SK-N-SH (cell line): ENCODE data around the gene CEACAM19. TPM values are rescaled to one million over a fixed set of nuclear protein-coding genes. Genes with fewer than 3 reads are reported as not detected.

Experiments used
- CTCF ChIA-PET: fragments of 300-600, 350-600 bp; formaldehyde crosslinking; extraction: SDS; loops from one replicate; lab custom pipeline; 2021; lab: Yijun Ruan, JAX
- POLR2A ChIA-PET: fragments of 350-600 bp; sonication (Branson Sonifier 250); formaldehyde crosslinking; extraction: SDS; loops from one replicate; lab custom pipeline; 2020; ENCODE audit warnings: antibody characterized with exemption, inconsistent platforms; lab: Yijun Ruan, JAX
- DNase-seq: peaks from one replicate; pipeline ENCODE4 v3.0.0; 2012
- H2AFZ ChIP-seq: fragments of 200-600 bp; sonication (generic); 2 replicates; pipeline ENCODE4 v1.8.1; 2016; ENCODE audit warnings: antibody characterized with exemption, mild to moderate bottlenecking, low read depth
- H3F3A ChIP-seq: fragments of 200-600 bp; sonication (generic); replicated peaks from 2 replicates; pipeline ENCODE3; 2016; ENCODE audit warnings: antibody characterized with exemption, mild to moderate bottlenecking; ENCODE audit not compliant: insufficient read depth
- H3K27ac ChIP-seq, 2 experiments: fragments of 200-500 bp in 1 of 2; fragments of 200-600 bp in 1 of 2; sonication (Bioruptor generic) in 1 of 2; sonication (generic), shearing (Covaris generic) in 1 of 2; 2 replicates each; pipeline versions ENCODE4 v1.5.1 to v1.6.1; 2014 to 2016; ENCODE audit warnings: low read depth in 2 of 2, inconsistent platforms in 1 of 2, low read length in 1 of 2, mild to moderate bottlenecking in 1 of 2, mixed read lengths in 1 of 2
- H3K27me3 ChIP-seq: fragments of 200-600 bp; sonication (generic), shearing (Covaris generic); 2 replicates; pipeline ENCODE4 v1.6.1; 2016; ENCODE audit warnings: mixed run types; ENCODE audit not compliant: insufficient read depth
- H3K36me3 ChIP-seq, 2 experiments: fragments of 200-500 bp in 1 of 2; fragments of 200-600 bp in 1 of 2; sonication (Bioruptor generic) in 1 of 2; sonication (generic) in 1 of 2; replicated peaks in 1 of 2; 2 replicates each; pipeline versions ENCODE3 to v1.5.1; 2014 to 2016; ENCODE audit warnings: low read length in 1 of 2, mild to moderate bottlenecking in 1 of 2; ENCODE audit not compliant: insufficient read depth in 2 of 2, control insufficient read depth in 1 of 2
- H3K4me1 ChIP-seq, 2 experiments: fragments of 200-500 bp in 1 of 2; fragments of 200-600 bp in 1 of 2; sonication (Bioruptor generic) in 1 of 2; sonication (generic), shearing (Covaris generic) in 1 of 2; 2 replicates each; pipeline versions ENCODE4 v1.5.1 to v1.6.1; 2014 to 2016; ENCODE audit warnings: low read depth in 1 of 2, low read length in 1 of 2, mixed run types in 1 of 2; ENCODE audit not compliant: insufficient read depth in 2 of 2, control insufficient read depth in 1 of 2
- H3K4me2 ChIP-seq: fragments of 200-600 bp; sonication (generic), shearing (Covaris generic); 2 replicates; pipeline ENCODE4 v1.6.1; 2017; ENCODE audit warnings: mixed run types
- H3K4me3 ChIP-seq, 2 experiments: fragments of 200-500 bp in 1 of 2; fragments of 200-600 bp in 1 of 2; sonication (Bioruptor generic) in 1 of 2; sonication (generic), shearing (Covaris generic) in 1 of 2; 2 replicates each; pipeline versions ENCODE4 v1.5.1 to v1.8.1; 2014 to 2016; ENCODE audit warnings: low read depth in 2 of 2, inconsistent platforms in 1 of 2, low read length in 1 of 2, mild to moderate bottlenecking in 1 of 2, mixed read lengths in 1 of 2, moderate library complexity in 1 of 2
- H3K79me2 ChIP-seq: fragments of 200-600 bp; sonication (generic); 2 replicates; pipeline ENCODE4 v1.8.1; 2017; ENCODE audit warnings: mild to moderate bottlenecking; ENCODE audit not compliant: insufficient read depth
- H3K9ac ChIP-seq: fragments of 200-600 bp; sonication (generic); 2 replicates; pipeline ENCODE4 v1.6.1; 2017; ENCODE audit warnings: mixed run types
- H3K9me2 ChIP-seq: fragments of 200-600 bp; sonication (generic); 2 replicates; pipeline ENCODE4 v1.6.1; 2017; ENCODE audit warnings: mixed run types
- H3K9me3 ChIP-seq: fragments of 200-600 bp; sonication (generic); 2 replicates; pipeline ENCODE4 v1.6.1; 2017; ENCODE audit warnings: mixed run types, mild to moderate bottlenecking, moderate library complexity
- H4K20me1 ChIP-seq: fragments of 200-600 bp; sonication (generic); 2 replicates; pipeline ENCODE4 v1.6.1; 2017; ENCODE audit warnings: mild to moderate bottlenecking, mixed run types; ENCODE audit not compliant: insufficient read depth
- EP300 ChIP-seq, 2 experiments: IDR thresholded peaks; 2 replicates each; pipeline versions ENCODE4 v1.4.0 to v1.6.1; 2012; ENCODE audit warnings: borderline replicate concordance in 1 of 2, low read depth in 1 of 2, low read length in 1 of 2
- EZH2phosphoT487 ChIP-seq: fragments of 200-600 bp; sonication (generic); IDR thresholded peaks from 2 replicates; pipeline ENCODE4 v1.6.1; 2017; ENCODE audit warnings: low read depth, mixed run types, mild to moderate bottlenecking, antibody characterized with exemption, moderate library complexity, borderline replicate concordance
- FOSL2 ChIP-seq: IDR thresholded peaks from 2 replicates; pipeline ENCODE4 v1.4.0; 2012; ENCODE audit warnings: low read depth, mild to moderate bottlenecking, moderate library complexity, borderline replicate concordance
- FOXM1 ChIP-seq: IDR thresholded peaks from 2 replicates; pipeline ENCODE4 v1.4.0; 2012; ENCODE audit warnings: low read depth, mild to moderate bottlenecking
- GABPA ChIP-seq: IDR thresholded peaks from 2 replicates; pipeline ENCODE4 v1.4.0; 2012; ENCODE audit warnings: low read depth, mild to moderate bottlenecking
- JUND ChIP-seq: IDR thresholded peaks from 2 replicates; pipeline ENCODE4 v1.4.0; 2012
- MAX ChIP-seq: IDR thresholded peaks from 2 replicates; pipeline ENCODE4 v1.4.0; 2012; ENCODE audit warnings: low read depth
- NFIC ChIP-seq: IDR thresholded peaks from 2 replicates; pipeline ENCODE4 v1.4.0; 2012; ENCODE audit warnings: borderline replicate concordance
- NRF1 ChIP-seq: IDR thresholded peaks from 2 replicates; pipeline ENCODE4 v1.6.1; 2012; ENCODE audit warnings: low read depth, mild to moderate bottlenecking, low read length
- PBX3 ChIP-seq: IDR thresholded peaks from 2 replicates; pipeline ENCODE4; 2012
- POLR2AphosphoS5 ChIP-seq: IDR thresholded peaks from 2 replicates; pipeline ENCODE4 v1.6.1; 2012; ENCODE audit warnings: low read depth, low read length
- RAD21 ChIP-seq: IDR thresholded peaks from 2 replicates; pipeline ENCODE4 v1.6.1; 2012; ENCODE audit warnings: mild to moderate bottlenecking, low read length
- SIN3A ChIP-seq: IDR thresholded peaks from 2 replicates; pipeline ENCODE4 v1.6.1; 2012; ENCODE audit warnings: low read depth, mild to moderate bottlenecking, low read length, moderate library complexity, borderline replicate concordance
- SMC3 ChIP-seq: IDR thresholded peaks from 2 replicates; pipeline ENCODE4 v1.6.1; 2012; ENCODE audit warnings: low read depth, low read length, improper control_type of control experiment
- USF1 ChIP-seq: IDR thresholded peaks from 2 replicates; pipeline ENCODE4 v1.4.0; 2012; ENCODE audit warnings: low read depth, borderline replicate concordance
- WGBS: methylation state at CpG from one replicate; pipeline ENCODE4 v1.1.6; 2017; ENCODE audit warnings: low lambda C conversion rate; 5-methylcytosine and 5-hydroxymethylcytosine counted together
- polyA plus RNA-seq, 3 experiments: library from polyadenylated mRNA; depleted of rRNA; stranded (reverse); fragments of >200 nt; gene quantifications; 2 replicates each; pipeline ENCODE4 v1.2.3, GENCODE V29; 2012

CEACAM19 gene
- polyA plus RNA-seq, 1 of the 3 experiments (the other 2 are of a cell fraction) = 2.0 TPM

- H3K4me2 ChIP-seq = no peak overlapping the region
- H3K9me2 ChIP-seq = no peaks in the 10 kb centered on the region
- WGBS = 89% methylated on average over 7 of the region's 7 CpGs
- no peaks in the 10 kb centered on the region for H4K20me1 ChIP-seq
- ChIA-PET CTCF (interaction anchor here (0.7 to 12.3 kb wide), 7 partner anchors 27 to 122 kb away, joined by 3 to 148 read pairs (median 4); no protein-coding TSS in a partner anchor), POLR2A (interaction anchor here (0.6 kb wide), 1 partner anchor 301 kb away, joined by 3 read pairs; no protein-coding TSS in a partner anchor)
- H3K4me1 ChIP-seq = no peaks in the 10 kb centered on the region
- no peaks in the 10 kb centered on the region; the same call in 1 of the 2 replicates for H3K79me2 ChIP-seq
- no peak overlapping the region for H3K9ac ChIP-seq
- H3K27ac ChIP-seq = no peak overlapping the region
- no peaks in the 10 kb centered on the region for H3K27me3 ChIP-seq
- no peak for DNase-seq
- peaks cover 35 to 40% of the 10 kb centered on the region in 2 experiments for H3K36me3 ChIP-seq
- H2AFZ ChIP-seq = no peak overlapping the region
- TF ChIP-seq FOSL2 = no peak
- TF ChIP-seq MAX = no peak
- no peak for TF ChIP-seq POLR2AphosphoS5
- TF ChIP-seq NFIC = no peak
- no peak for TF ChIP-seq SMC3
- TF ChIP-seq JUND = no peak
- TF ChIP-seq FOXM1 = no peak
- no peak for TF ChIP-seq EZH2phosphoT487
- no peak for TF ChIP-seq SIN3A
- no peak for TF ChIP-seq RAD21
- TF ChIP-seq NRF1 = no peak
- no peak for TF ChIP-seq EP300 (IDR thresholded peaks at IDR 0.05; ENCODE audit: borderline replicate concordance in 1 of 2, low read depth in 1 of 2, low read length in 1 of 2)
- TF ChIP-seq PBX3 = no peak
- peaks cover 30% of the 10 kb centered on the region for H3F3A ChIP-seq
- no peaks in the 10 kb centered on the region for H3K9me3 ChIP-seq
- no peak overlapping the region for H3K4me3 ChIP-seq
Measured at GRCh38 chr19:44661904-44662303, 9.4 kb upstream of the CEACAM19 start.

- no peak overlapping the region for H3K27ac ChIP-seq
- DNase-seq = no peak
- no peaks in the 10 kb centered on the region for H3K9me3 ChIP-seq
Measured at GRCh38 chr19:44662691-44663385, 8.4 kb upstream of the CEACAM19 start.

More at GRCh38 chr19:44662691-44663385, 8.4 kb upstream of the CEACAM19 start:
- H3F3A ChIP-seq = peaks cover 25% of the 10 kb centered on the region
- H2AFZ ChIP-seq = no peak overlapping the region
- peaks cover 31 to 36% of the 10 kb centered on the region in 2 experiments for H3K36me3 ChIP-seq
- H3K9ac ChIP-seq = no peak overlapping the region
- H3K4me2 ChIP-seq = no peak overlapping the region
- no peak overlapping the region for H3K4me3 ChIP-seq
- H3K4me1 ChIP-seq = no peaks in the 10 kb centered on the region
- H4K20me1 ChIP-seq = no peaks in the 10 kb centered on the region
- H3K9me2 ChIP-seq = no peaks in the 10 kb centered on the region
- CTCF ChIA-PET = interaction anchor here (0.8 to 12.3 kb wide), 7 partner anchors 26 to 121 kb away, joined by 3 to 148 read pairs (median 4); no protein-coding TSS in a partner anchor
- POLR2A ChIA-PET = interaction anchor here (0.6 to 0.8 kb wide), 2 partner anchors 11 to 300 kb away, joined by 3 to 4 read pairs; no protein-coding TSS in a partner anchor
- no peaks in the 10 kb centered on the region; the same call in 1 of the 2 replicates for H3K79me2 ChIP-seq
- WGBS = 92% methylated on average over 7 of the region's 7 CpGs
- no peaks in the 10 kb centered on the region for H3K27me3 ChIP-seq
- no peak for TF ChIP-seq PBX3
- TF ChIP-seq GABPA = no peak
- no peak for TF ChIP-seq USF1
